Stimulated activated CD4-positive, alpha-beta T cell treated with anti-CD3 and anti-CD28 coated beads, Interleukin-1b, Interleukin-23, amount 100 ng/mL, for 24 hours (primary cell): ENCODE results near the gene THAP10.

Experiments
- DNase-seq, 4 experiments: peaks; one replicate each; pipeline ENCODE4 v3.0.0-alpha.2; 2020; ENCODE audit warnings: low read depth in 4 of 4, low spot score in 1 of 4

The THAP10 gene

GRCh38 chr15:70854666-70854976, 37.6 kb downstream of the THAP10 start:
- no peak for DNase-seq

- peak in 2 of 4 experiments; percentile 12 to 31 for DNase-seq
Measured at GRCh38 chr15:70853973-70854665, 38.1 kb downstream of the THAP10 start, which contains the start of gene LARP6. Gene LARP6, minus strand, starts transcription at chr15:70854157. Its CDS starts 69 bp downstream, at chr15:70854088.

- DNase-seq: no peak
Measured at GRCh38 chr15:70853318-70853972, 38.8 kb downstream of the THAP10 start.

DNA sequence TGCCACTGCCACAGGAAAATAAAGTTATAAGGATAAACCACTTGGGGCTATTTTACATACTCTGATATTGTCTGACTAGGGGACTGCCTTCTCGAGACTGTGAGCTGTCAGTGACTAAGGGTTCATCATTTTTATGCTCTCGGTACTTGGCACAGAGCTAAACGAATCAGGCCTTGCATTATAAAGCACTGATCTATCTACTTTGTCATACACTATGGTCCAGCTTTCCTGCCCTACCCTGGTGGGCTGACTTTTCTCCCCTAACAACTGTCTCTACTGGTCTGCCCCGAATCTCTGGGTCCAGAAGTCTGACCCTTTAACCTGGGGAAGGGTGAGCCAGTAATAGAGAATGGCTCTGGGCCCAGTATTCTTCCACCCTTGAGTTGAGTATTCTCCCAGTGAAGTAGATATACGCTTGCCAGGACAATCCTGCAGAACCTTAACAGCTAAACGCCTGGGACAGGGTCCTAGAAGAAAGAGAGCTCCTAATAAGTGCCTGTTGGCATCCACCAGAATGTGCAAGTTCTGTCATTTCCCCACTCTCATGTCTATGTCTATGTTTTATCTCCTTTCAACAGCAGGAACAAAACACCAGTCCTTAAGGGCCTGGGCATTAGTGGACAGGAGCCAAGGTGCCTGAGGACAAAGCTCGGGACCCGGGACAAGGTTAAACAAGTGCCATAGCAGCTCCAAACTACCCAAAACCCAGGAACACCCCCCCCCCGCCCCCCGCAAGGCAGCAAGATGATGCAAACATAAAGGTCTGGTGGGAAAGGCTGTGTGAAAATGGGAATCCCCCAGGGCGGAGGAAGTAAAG, 39.5 kb downstream of the THAP10 start:
- no peak for DNase-seq

DNA sequence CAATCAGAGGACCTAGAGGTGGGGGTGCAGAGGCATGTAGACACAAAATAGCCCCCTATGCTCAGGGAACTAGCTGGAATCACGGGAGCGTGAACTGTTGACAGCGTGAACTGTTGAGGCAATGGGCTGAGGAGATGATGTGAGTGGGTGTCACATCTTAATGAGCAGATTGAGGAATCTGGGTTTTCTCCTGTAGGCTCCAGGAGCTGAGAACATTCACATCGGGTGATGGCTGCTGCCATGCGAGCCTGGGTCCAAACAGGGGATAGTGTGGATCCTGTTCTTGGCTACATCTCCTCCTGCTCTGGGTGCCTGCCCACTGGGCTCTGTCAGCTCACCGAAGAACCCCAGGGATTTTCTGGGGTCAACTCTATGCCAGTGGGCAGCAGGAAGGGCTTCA, 40.3 kb downstream of the THAP10 start:
- DNase-seq: no peak

- no peak for DNase-seq
Measured at GRCh38 chr15:70845602-70846360, 46.5 kb downstream of the THAP10 start.

DNA sequence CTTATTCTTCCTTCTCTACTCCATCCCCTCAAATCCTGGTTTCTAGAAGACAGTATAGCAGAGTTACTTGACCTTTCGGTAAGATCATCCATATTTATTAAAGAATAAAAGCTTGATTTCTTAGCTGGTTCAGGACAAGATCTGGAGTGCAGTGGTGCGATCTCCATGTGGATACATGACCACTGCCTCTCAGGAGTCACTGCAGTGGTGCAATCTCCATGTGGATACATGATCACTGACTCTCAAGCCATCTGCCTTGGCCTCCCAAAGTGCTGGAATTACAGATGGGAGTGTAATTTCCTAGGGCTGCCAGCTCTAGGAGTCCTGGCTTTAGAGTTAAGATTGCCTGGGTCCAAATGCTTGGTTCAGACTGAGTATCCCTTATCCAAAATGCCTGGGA, 54.8 kb downstream of the THAP10 start:
- no peak for DNase-seq

GRCh38 chr15:70835841-70836240, 56.4 kb downstream of the THAP10 start:
- no peak for DNase-seq

- DNase-seq: no peak
Measured at GRCh38 chr15:70835415-70835814, 56.8 kb downstream of the THAP10 start.

DNA sequence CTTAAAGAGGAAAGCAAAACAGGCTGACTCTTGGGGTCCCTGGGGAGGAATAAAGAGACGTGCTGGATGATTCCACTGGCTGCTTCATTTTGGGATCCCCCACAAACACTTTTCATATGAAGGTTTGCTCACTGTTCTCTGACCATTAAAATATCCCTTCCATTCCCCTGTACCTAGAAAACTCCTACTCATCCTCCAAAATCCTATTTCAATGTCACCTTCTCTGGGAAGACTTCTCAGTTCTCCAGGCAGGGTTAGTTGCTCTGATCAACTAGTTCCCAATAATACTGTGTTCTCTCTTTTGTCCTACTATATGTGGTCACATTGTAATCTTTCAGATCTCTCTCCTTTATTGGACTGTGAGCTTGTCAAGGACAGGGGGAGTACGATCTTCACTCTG, 57.2 kb downstream of the THAP10 start:
- DNase-seq: no peak

- DNase-seq: no peak
Measured at GRCh38 chr15:70833861-70834765, 58.1 kb downstream of the THAP10 start.

DNA sequence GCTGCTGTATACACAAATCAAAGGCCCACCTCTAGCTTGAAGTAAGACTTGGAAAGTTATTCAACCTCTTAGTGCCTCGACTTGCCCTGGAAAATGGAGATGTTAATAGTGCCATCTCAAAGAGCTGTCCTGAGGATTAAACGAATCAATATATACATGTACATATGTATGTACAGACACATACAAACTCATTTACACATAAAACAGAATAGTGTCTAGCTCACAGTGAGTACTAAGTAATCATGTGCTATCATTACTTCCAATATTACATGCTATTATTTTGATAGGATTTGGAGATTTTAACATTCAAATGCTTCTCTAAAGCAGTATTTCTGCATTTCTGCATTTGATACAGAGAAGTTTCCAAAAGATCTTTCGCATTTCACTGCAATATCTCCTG, 58.8 kb downstream of the THAP10 start:
- no peak for DNase-seq

DNA sequence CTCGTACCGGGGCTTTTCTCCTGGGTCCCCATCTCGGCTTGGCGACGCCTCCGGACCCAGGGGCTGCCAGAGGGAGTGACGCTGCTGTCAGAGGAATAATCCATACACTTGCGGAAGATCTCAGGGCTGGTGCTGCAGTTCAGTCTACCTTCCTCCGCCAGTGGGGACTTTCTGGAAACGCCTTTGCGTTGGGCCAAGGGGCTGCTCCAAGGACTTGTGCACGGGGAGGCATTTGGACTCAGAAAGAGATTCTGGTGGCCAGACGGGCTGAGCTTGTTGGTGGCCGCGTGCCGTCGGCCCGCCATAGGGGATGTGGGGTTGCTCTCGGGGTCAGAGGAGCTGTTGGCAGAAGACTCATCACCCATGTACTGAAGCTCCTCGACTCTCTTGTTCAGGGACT, 60.1 kb downstream of the THAP10 start:
- DNase-seq: no peak
